Stimulated activated CD4-positive, alpha-beta T cell treated with anti-CD3 and anti-CD28 coated beads, TNF-alpha, amount 100 ng/mL, for 48 hours (primary cell): ENCODE results near the gene G6PC1.
"Not testable (repeated sequence)": the region's sequence is repeated elsewhere in the genome, so short reads cannot be mapped to it uniquely, and the experiment has no call there.

Experiments
- DNase-seq, 3 donors: peaks; one replicate each; pipeline ENCODE4 v3.0.0-alpha.2; 2020; ENCODE audit warnings: low read depth in 3 of 3

G6PC1 gene

DNA sequence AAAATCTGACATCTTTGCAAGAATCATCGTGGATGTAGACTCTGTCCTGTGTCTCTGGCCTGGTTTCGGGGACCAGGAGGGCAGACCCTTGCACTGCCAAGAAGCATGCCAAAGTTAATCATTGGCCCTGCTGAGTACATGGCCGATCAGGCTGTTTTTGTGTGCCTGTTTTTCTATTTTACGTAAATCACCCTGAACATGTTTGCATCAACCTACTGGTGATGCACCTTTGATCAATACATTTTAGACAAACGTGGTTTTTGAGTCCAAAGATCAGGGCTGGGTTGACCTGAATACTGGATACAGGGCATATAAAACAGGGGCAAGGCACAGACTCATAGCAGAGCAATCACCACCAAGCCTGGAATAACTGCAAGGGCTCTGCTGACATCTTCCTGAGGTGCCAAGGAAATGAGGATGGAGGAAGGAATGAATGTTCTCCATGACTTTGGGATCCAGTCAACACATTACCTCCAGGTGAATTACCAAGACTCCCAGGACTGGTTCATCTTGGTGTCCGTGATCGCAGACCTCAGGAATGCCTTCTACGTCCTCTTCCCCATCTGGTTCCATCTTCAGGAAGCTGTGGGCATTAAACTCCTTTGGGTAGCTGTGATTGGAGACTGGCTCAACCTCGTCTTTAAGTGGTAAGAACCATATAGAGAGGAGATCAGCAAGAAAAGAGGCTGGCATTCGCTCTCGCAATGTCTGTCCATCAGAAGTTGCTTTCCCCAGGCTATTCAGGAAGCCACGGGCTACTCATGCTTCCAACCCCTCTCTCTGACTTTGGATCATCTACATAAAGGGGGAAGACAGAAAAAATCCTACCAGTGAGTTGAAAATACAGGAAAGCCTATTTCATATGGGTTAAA lies at the start of gene G6PC1:
G6PC1 (plus strand) TSS at position 340 of the 872 bp plus-strand sequence; CDS start at position 418, 78 bp downstream.
- DNase-seq, result no peak

DNA sequence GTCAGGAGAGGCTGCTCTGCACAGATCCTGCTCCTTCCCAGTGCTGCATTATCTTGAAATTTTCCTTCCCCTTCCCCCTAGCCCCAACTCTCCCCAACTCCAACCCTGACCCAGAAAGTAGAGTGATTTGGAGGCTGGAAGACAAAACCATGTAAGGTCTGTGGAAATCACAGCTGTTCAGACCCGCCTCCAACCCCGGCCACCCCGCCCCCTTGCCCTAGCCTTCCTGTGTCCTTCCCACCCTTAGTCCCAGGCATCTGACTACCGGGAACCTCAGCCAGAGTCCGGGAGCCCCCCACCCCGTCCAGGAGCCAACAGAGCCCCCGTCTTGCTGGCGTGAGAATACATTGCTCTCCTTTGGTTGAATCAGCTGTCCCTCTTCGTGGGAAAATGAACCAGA lies 49.6 kb upstream of the G6PC1 start, which contains the start of gene AOC3:
AOC3 (plus strand) TSS at position 246 of the 400 bp plus-strand sequence; CDS start at position 391, 145 bp downstream.
- DNase-seq, result no peak

DNA sequence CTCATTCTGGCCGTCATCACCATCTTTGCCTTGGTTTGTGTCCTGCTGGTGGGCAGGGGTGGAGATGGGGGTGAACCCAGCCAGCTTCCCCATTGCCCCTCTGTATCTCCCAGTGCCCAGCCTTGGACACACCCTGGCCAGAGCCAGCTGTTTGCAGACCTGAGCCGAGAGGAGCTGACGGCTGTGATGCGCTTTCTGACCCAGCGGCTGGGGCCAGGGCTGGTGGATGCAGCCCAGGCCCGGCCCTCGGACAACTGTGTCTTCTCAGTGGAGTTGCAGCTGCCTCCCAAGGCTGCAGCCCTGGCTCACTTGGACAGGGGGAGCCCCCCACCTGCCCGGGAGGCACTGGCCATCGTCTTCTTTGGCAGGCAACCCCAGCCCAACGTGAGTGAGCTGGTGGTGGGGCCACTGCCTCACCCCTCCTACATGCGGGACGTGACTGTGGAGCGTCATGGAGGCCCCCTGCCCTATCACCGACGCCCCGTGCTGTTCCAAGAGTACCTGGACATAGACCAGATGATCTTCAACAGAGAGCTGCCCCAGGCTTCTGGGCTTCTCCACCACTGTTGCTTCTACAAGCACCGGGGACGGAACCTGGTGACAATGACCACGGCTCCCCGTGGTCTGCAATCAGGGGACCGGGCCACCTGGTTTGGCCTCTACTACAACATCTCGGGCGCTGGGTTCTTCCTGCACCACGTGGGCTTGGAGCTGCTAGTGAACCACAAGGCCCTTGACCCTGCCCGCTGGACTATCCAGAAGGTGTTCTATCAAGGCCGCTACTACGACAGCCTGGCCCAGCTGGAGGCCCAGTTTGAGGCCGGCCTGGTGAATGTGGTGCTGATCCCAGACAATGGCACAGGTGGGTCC lies 49.0 kb upstream of the G6PC1 start:
- DNase-seq, result not testable (repeated sequence)

DNA sequence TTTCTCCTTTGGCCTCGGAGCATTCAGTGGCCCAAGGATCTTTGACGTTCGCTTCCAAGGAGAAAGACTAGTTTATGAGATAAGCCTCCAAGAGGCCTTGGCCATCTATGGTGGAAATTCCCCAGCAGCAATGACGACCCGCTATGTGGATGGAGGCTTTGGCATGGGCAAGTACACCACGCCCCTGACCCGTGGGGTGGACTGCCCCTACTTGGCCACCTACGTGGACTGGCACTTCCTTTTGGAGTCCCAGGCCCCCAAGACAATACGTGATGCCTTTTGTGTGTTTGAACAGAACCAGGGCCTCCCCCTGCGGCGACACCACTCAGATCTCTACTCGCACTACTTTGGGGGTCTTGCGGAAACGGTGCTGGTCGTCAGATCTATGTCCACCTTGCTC lies 48.2 kb upstream of the G6PC1 start:
- DNase-seq, result no peak

DNA sequence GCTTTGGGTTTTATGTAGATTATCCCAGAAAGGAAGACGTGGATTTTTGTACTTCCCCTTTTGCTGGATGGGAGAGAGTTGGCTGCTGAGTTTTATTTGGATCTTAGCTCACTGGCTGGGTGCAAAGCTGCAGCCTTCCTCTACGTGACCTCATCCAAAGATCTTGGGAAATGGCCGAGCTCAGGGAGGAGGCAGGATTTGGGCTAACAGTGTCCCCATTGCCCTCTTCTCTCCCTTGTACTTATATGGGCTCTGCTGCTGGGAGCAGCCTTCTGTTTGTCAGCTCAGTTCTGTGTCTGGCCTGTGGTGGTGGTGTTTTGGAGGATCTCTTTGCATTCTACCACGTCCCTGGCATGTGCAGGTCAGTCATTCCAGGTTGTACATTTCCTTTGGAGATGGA lies 47.6 kb upstream of the G6PC1 start:
- no peak for DNase-seq

DNA sequence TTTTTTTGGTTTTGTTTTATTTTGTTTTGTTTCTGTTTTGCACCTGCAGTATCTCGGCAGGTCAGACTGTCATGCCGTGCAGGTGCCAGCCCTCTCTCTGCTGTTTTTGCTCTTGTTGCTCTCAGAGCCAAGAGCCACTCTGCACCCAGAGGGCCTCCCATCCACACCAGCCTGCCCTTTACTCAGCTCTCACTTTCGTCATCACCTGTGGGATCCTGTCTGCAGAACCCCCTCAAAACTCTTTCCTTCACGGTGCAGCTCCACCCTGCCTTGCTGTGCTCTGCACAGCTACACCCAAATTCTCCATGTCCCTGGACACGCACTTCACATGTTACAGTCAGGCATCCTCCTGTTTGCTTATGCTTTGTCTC lies 47.0 kb upstream of the G6PC1 start:
- no peak for DNase-seq

DNA sequence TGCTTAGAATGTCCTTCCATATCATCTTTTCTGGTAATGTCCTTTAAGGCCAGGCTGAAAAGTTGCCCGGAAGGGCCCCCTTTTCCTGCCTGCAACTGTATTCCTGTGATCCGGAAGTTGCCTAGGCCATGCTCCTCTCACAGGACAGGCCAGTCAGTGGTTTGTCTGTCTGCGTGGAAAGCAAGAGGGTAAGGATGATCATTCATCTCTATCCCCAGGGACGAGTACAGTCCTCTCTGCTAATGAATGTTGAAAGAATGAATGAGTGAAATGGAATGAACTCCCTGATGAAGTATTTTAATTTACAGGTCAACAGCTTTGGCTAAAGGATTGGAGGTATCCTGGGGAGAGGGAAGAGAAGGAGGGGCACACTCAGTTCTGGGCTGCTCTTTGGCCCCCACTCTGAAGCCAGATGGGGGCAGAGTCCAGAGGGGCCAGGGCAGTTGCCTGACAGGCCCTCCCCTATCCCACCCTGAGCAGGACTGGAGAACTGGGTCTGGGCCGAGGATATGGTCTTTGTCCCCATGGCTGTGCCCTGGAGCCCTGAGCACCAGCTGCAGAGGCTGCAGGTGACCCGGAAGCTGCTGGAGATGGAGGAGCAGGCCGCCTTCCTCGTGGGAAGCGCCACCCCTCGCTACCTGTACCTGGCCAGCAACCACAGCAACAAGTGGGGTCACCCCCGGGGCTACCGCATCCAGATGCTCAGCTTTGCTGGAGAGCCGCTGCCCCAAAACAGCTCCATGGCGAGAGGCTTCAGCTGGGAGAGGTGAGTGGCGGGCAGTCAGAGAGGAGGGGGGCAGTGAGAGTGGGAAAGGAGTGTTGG lies 46.4 kb upstream of the G6PC1 start:
- DNase-seq, result no peak

DNA sequence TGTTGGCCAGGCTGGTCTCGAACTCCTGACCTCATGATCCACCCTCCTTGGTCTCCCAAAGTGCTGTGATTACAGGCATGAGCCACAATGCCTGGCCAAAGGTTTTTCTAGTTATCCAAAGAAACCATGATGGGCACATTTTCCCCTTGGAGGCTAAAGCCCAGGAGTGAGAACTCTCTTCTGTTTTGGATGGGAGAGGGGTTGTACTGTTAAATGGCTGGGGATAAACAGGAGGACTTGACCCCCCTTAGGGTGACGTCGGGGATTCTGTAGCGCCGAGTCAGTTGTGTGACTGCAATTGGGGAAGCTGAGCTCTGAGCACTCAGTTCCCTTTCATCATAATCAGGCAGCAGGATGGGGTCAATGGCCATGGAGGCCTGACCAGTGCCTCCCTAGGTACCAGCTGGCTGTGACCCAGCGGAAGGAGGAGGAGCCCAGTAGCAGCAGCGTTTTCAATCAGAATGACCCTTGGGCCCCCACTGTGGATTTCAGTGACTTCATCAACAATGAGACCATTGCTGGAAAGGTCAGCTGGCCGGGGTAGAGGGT lies 45.5 kb upstream of the G6PC1 start:
- no peak for DNase-seq

DNA sequence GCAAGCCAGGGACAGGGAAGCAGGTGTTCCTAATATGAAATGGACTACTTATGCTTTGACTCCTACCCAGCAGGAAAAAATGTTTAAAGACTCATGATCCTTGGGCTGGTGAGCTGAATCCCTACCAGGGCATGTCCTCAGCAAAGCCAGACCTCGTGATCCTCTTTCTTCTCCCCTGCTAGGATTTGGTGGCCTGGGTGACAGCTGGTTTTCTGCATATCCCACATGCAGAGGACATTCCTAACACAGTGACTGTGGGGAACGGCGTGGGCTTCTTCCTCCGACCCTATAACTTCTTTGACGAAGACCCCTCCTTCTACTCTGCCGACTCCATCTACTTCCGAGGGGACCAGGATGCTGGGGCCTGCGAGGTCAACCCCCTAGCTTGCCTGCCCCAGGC lies 44.5 kb upstream of the G6PC1 start:
- DNase-seq, result not testable (repeated sequence)

DNA sequence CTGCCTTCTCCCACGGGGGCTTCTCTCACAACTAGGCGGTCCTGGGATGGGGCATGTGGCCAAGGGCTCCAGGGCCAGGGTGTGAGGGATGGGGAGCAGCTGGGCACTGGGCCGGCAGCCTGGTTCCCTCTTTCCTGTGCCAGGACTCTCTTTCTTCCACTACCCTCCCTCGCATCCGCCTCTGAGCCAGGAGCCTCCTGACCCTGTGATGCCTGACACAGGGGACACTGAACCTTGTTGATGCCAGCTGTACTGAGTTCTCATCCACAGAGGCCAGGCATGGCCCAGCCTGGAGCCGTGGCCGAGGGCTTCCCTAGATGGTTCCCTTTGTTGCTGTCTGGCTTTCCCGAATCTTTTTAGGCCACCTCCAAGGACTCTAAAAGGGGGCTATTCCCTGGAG lies 44.1 kb upstream of the G6PC1 start:
- DNase-seq, result not testable (repeated sequence)

DNA sequence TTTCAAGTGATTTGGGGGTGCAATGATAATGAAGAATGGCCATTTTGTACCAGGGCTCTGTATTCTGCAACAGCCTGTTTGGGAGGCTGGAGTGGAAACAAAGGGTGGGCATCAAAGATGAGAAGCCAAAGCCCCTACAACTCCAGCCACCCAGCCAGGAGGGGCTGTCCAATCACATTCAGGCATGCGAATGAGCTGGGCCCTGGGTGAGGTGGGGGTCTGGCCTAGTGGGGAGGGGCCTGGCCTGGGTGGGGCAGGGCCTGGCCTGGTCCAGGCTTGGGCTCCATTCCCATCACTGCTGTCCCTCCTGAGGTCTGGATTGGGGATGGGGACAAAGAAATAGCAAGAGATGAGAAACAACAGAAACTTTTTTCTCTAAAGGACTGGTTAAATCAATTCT lies 43.2 kb upstream of the G6PC1 start:
- DNase-seq, result no peak

DNA sequence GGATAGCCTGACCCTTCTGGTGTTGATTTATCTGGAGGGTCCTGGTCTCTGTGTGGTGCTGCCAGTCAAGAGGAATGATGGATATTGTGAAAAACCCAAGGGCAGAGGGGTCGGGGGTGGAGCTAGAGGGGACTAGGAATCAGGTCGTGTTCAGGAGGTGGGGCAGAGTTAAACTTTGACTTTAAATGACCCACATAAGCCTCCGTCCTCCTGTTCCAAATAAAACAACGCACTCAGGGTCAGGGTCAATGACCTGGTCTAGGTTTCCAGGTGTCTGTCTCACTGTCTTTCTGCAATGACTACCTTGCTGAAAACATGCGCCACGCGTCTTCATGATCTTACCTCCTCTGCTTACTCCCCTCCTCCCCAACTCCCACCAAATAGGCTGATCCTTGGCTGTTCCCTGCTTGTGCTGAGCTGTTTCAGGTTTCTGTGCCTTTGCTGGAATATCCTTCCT lies 34.9 kb upstream of the G6PC1 start:
- DNase-seq, result no peak

DNA sequence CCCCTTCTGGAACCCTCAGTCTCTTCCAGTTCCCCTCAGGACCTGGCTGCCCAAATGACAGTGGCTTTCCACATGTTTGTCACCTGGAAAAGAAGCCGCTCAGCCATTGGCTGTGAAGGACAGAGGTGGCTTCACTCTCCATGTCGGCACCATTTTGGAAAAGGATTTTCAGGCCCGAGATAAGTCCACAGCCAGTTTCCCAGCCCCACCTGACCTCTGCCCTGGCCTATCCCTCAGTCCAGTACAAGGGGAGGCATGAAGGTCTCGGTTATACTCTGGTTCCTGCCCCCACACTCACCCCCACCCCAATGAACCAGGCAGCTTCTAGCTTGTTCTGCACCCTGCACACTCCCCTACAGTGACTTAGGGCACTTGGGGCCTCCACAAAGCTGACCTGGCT lies 34.4 kb upstream of the G6PC1 start:
- DNase-seq, result no peak

DNA sequence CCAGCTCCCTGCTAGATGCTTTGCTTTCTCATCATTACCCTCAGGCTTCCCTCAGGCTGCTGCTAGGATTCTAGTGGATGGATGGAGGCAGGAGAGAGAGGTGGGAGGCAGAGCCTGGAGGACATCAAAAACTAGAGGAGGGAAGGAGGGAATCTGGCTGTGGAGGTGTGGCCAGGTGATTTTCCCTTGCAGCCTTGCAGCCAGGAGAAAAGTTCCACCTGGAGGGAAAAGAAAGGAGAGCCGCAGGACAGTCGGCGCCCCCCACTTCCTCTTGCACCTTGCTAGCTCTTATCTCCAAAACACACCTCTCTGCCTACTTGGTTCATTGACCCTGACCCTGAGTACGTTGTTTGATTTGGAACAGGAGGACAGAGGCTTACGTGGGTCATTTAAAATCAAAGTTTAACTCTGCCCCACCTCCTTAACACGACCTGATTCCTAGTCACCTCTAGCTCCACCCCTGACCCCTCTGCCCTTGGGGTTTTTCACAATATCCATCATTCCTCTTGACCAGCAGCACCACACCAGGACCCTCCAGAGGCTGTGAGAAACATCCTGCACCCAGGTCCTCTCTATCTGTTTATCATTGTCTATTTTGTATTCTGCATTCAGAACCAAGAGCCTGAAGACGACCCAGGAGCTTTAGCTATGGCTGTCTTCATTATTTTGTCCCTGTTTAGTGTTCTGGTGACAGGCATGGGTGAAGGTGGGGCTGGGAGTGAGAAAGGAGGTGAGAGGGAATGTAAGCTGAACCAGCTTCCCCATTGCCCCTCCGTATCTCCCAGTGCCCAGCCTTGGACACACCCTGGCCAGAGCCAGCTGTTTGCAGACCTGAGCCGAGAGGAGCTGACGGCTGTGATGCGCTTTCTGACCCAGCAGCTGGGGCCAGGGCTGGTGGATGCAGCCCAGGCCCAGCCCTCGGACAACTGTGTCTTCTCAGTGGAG lies 33.7 kb upstream of the G6PC1 start:
- DNase-seq, result no peak

DNA sequence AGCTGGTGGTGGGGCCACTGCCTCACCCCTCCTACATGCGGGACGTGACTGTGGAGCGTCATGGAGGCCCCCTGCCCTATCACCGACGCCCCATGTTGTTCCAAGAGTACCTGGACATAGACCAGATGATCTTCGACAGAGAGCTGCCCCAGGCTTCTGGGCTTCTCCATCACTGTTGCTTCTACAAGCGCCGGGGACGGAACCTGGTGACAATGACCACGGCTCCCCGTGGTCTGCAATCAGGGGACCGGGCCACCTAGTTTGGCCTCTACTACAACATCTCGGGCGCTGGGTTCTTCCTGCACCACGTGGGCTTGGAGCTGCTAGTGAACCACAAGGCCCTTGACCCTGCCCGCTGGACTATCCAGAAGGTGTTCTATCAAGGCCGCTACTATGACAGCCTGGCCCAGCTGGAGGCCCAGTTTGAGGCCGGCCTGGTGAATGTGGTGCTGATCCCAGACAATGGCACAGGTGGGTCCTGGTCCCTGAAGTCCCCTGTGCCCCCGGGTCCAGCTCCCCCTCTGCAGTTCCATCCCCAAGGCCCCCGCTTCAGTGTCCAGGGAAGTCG lies 32.8 kb upstream of the G6PC1 start:
- not testable (repeated sequence) for DNase-seq

DNA sequence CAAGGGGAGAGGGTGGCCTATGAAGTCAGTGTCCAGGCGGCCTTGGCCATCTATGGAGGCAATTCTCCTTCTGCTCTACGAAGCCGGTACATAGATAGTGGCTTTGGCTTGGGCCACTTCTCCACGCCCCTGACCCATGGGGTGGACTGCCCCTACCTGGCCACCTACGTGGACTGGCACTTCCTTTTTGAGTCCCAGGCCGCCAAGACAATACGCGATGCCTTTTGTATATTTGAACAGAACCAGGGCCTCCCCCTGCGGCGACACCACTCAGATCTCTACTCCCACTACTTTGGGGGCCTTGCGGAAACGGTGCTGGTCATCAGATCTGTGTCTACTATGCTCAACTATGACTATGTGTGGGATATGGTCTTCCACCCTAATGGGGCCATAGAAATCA lies 32.3 kb upstream of the G6PC1 start:
- no peak for DNase-seq

DNA sequence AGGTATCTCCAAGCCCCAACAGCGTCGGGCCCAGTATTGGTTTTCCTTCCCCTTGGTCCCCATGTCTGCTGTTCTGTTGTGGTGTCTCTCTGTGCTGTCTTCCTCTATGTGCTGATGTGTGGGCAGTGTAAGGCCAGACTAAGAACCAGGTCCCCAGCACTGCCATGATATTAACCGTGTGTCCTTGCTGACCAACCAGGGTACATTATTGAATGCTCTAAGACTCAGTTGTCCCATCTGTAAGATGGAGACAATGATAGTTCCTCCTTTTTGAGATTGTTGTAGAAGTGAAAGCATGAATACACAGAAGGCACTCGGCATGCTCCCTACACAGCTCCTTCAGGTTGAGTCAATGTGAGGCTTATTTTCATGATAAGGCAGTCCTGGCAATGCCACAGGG lies 29.0 kb upstream of the G6PC1 start:
- no peak for DNase-seq

DNA sequence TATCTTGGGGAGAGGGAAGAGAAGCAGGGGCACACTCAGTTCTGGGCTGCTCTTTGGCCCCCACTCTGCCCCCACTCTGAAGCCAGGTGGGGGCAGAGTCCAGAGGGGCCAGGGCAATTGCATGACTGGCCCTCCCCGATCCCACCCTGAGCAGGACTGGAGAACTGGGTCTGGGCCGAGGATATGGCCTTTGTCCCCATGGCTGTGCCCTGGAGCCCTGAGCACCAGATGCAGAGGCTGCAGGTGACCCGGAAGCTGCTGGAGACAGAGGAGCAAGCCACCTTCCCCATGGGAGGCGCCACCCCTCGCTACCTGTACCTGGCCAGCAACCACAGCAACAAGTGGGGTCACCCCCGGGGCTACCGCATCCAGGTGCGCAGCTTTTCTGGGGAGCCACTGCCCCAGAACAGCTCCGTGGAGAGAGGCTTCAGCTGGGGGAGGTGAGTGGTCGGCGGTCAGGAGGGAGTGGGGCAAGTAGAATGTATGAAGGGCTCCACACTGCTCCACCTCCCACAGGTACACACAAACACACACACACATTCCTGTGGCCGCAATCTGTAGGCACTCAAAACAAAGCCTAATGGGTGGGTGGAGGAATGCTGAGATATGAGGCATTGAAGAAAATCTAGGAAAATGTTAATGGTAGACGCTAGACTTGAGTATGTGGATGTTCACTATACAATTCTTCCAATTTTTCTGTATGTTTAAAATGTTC lies 28.2 kb upstream of the G6PC1 start:
- no peak for DNase-seq

DNA sequence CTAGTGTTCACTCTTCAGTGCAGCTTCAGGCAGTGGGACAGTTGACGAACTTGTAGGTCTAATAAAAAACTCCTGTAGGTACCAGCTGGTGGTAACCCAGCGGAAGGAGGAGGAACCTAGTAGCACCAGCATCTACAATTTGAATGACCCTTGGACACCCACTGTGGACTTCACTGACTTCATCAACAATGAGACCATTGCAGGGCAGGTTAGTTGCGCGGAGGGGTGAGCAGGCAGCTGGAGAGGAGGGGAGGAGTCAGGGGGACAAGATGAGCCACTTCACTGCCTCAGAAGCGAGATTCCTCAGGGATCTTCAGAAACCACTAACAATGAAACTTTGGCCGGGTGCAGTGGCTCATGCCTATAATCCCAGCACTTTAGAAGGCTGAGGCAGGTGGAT lies 27.3 kb upstream of the G6PC1 start:
- DNase-seq, result no peak
